A549 (cell line): ENCODE measurements around the gene P2RY14. TPM values are rescaled to one million over a fixed set of nuclear protein-coding genes. Genes with fewer than 3 reads are reported as not detected.
A peak's percentile ranks its signal among the peaks of the same experiment; 100 is the strongest.

ENCODE experiments used
- ATAC-seq, 2 experiments: fragments of 200-7000 bp in 1 of 2; fragments of >200 bp in 1 of 2; cut with Nextera tagmentation in 1 of 2; cut with Tn5 transposase in 1 of 2; 3 replicates each; pipeline versions ENCODE4 v1.8.0 to v1.9.1; 2018 to 2020; ENCODE audit warnings: mild to moderate bottlenecking in 1 of 2, moderate library complexity in 1 of 2
- CTCF ChIA-PET: fragments of 300-600 bp; sonication (Branson Sonifier 250); formaldehyde crosslinking; extraction: SDS; loops from one replicate; lab custom pipeline; 2021; ENCODE audit warnings: antibody characterized with exemption, inconsistent platforms; lab: Yijun Ruan, JAX
- POLR2A ChIA-PET: fragments of 350-600 bp; formaldehyde crosslinking; extraction: SDS; loops from one replicate; lab custom pipeline; 2021; ENCODE audit warnings: antibody characterized with exemption, inconsistent platforms; lab: Yijun Ruan, JAX
- DNase-seq, 2 experiments: peaks; one replicate each; pipeline versions ENCODE4 v3.0.0 to v3.0.0-alpha.2; 2011 to 2016; ENCODE audit warnings: low read depth in 1 of 2, low spot score in 1 of 2
- FAIRE-seq: peaks from 2 replicates; lab custom pipeline; 2011; peaks lifted over from hg19 to GRCh38; lab: Jason Lieb, UNC
- H3K27ac ChIP-seq, 2 experiments: fragments of >200 bp; sonication (Bioruptor Twin); formaldehyde crosslinking; 3 replicates each; pipeline ENCODE4 v1.5.1; 2016 to 2017
- H3K4me1 ChIP-seq: fragments of >200 bp; sonication (Bioruptor Twin); formaldehyde crosslinking; 3 replicates; pipeline ENCODE4 v1.6.1; 2016
- H3K4me2 ChIP-seq: fragments of >200 bp; sonication (Bioruptor Twin); formaldehyde crosslinking; 3 replicates; pipeline ENCODE4 v1.6.1; 2016
- H3K4me3 ChIP-seq: fragments of >200 bp; sonication (Bioruptor Twin); formaldehyde crosslinking; 3 replicates; pipeline ENCODE4 v1.5.1; 2016
- H3K9me3 ChIP-seq: fragments of >200 bp; sonication (Bioruptor Twin); formaldehyde crosslinking; 3 replicates; pipeline ENCODE4 v1.6.1; 2016
- BHLHE40 ChIP-seq: IDR thresholded peaks from 2 replicates; pipeline ENCODE4 v1.6.1; 2012; ENCODE audit warnings: low read depth, low read length, inconsistent platforms
- CBX8 ChIP-seq: fragments of 200-600 bp; sonication (generic); IDR thresholded peaks from 2 replicates; pipeline ENCODE4 v1.6.1; 2016
- CHD4 ChIP-seq: fragments of 200-600 bp; sonication (generic); IDR thresholded peaks from 2 replicates; pipeline ENCODE4 v1.6.1; 2016; ENCODE audit warnings: antibody characterized with exemption, mild to moderate bottlenecking, borderline replicate concordance
- CTCF ChIP-seq: fragments of >200 bp; sonication (Bioruptor Twin); formaldehyde crosslinking; IDR thresholded peaks from 3 replicates; pipeline ENCODE4 v1.5.1; 2016
- E2F6 ChIP-seq: IDR thresholded peaks from 2 replicates; pipeline ENCODE4 v1.6.1; 2012; ENCODE audit warnings: low read depth, borderline replicate concordance
- ELK1 ChIP-seq: fragments of 150-350 bp; IDR thresholded peaks from 2 replicates; pipeline ENCODE4 v1.6.1; 2014; ENCODE audit warnings: low read depth, mild to moderate bottlenecking, low read length
- FOSB ChIP-seq: fragments of 250-450 bp; sonication (Bioruptor Pico); IDR thresholded peaks from 2 replicates; pipeline ENCODE4 v1.5.0; 2020; ENCODE audit warnings: mild to moderate bottlenecking, moderate library complexity
- FOSL2 ChIP-seq, 2 experiments: fragments of 450-650 bp in 1 of 2; fragments of >200 bp in 1 of 2; sonication (Bioruptor Twin) in 1 of 2; formaldehyde crosslinking; IDR thresholded peaks; 2 replicates each; pipeline versions ENCODE4 v1.5.0 to v1.6.1; 2016 to 2020; ENCODE audit warnings: mild to moderate bottlenecking in 1 of 2, moderate library complexity in 1 of 2
- GATA3 ChIP-seq: IDR thresholded peaks from 2 replicates; pipeline ENCODE4 v1.6.1; 2012; ENCODE audit warnings: borderline replicate concordance
- HES2 ChIP-seq: fragments of >200 bp; sonication (Bioruptor Twin); formaldehyde crosslinking; IDR thresholded peaks from 2 replicates; pipeline ENCODE4 v1.6.1; 2016
- HOXA7 ChIP-seq: fragments of 250-450 bp; sonication (Bioruptor Pico); IDR thresholded peaks from 2 replicates; pipeline ENCODE4 v1.5.0; 2020; ENCODE audit warnings: mild to moderate bottlenecking, moderate library complexity
- JUN ChIP-seq, 2 experiments: fragments of >200 bp; sonication (Bioruptor Twin); formaldehyde crosslinking; IDR thresholded peaks; 2 replicates in 1 of 2; 3 replicates in 1 of 2; pipeline ENCODE4 v1.6.1; 2016 to 2017
- JUNB ChIP-seq: fragments of >200 bp; sonication (Bioruptor Twin); formaldehyde crosslinking; IDR thresholded peaks from 2 replicates; pipeline ENCODE4 v1.6.1; 2016
- KDM5A ChIP-seq: fragments of 200-600 bp; sonication (generic); IDR thresholded peaks from 2 replicates; pipeline ENCODE4 v1.6.1; 2016; ENCODE audit warnings: antibody characterized with exemption, mild to moderate bottlenecking
- NR3C1 ChIP-seq: fragments of >200 bp; sonication (Bioruptor Twin); formaldehyde crosslinking; IDR thresholded peaks from 3 replicates; pipeline ENCODE4 v1.6.1; 2017
- PBX3 ChIP-seq: IDR thresholded peaks from 2 replicates; pipeline ENCODE4 v1.6.1; 2012
- PHF8 ChIP-seq: fragments of 200-600 bp; sonication (generic); IDR thresholded peaks from 2 replicates; pipeline ENCODE4 v1.6.1; 2016; ENCODE audit warnings: low read depth, mild to moderate bottlenecking, antibody characterized with exemption, moderate library complexity, borderline replicate concordance
- POLR2A ChIP-seq: IDR thresholded peaks from 2 replicates; pipeline ENCODE4 v1.6.1; 2012; ENCODE audit warnings: mild to moderate bottlenecking, low read length
- RAD21 ChIP-seq, 2 experiments: fragments of >200 bp in 1 of 2; sonication (Bioruptor Twin) in 1 of 2; formaldehyde crosslinking in 1 of 2; IDR thresholded peaks in 1 of 2; conservative IDR thresholded peaks in 1 of 2; 2 replicates in 1 of 2; 3 replicates in 1 of 2; pipeline ENCODE4 v1.6.1; 2012 to 2018; ENCODE audit warnings: inconsistent platforms in 1 of 2
- RCOR1 ChIP-seq: fragments of 150-350 bp; IDR thresholded peaks from 2 replicates; pipeline ENCODE4 v1.6.1; 2014; ENCODE audit warnings: antibody characterized with exemption, low read length, low read depth
- SMC3 ChIP-seq: fragments of >200 bp; sonication (Bioruptor Twin); formaldehyde crosslinking; IDR thresholded peaks from 3 replicates; pipeline ENCODE4 v1.6.1; 2018; ENCODE audit warnings: inconsistent platforms
- TFCP2L1 ChIP-seq: fragments of 250-450 bp; sonication (Bioruptor Pico); IDR thresholded peaks from 2 replicates; pipeline ENCODE4 v1.5.0; 2021; ENCODE audit warnings: mild to moderate bottlenecking
- TP53 ChIP-seq: fragments of 250-450 bp; sonication (Bioruptor Pico); IDR thresholded peaks from 2 replicates; pipeline ENCODE4 v1.5.0; 2021; ENCODE audit warnings: mild to moderate bottlenecking, moderate library complexity
- ZFP36 ChIP-seq: fragments of 450-650 bp; IDR thresholded peaks from 2 replicates; pipeline ENCODE4 v1.6.1; 2014; ENCODE audit warnings: borderline replicate concordance; ENCODE audit not compliant: partially characterized antibody
- ZNF302 ChIP-seq: fragments of 250-450 bp; sonication (Bioruptor Pico); IDR thresholded peaks from 2 replicates; pipeline ENCODE4 v1.9.0; 2021; ENCODE audit warnings: inconsistent platforms, mild to moderate bottlenecking, moderate library complexity
- ZSCAN20 ChIP-seq: fragments of 250-450 bp; sonication (Bioruptor Pico); IDR thresholded peaks from 2 replicates; pipeline ENCODE4 v1.8.0; 2022; ENCODE audit warnings: mild to moderate bottlenecking, moderate library complexity
- WGBS: methylation state at CpG from one replicate; pipeline ENCODE4 v1.1.6; 2017; ENCODE audit errors: missing lambda C conversion rate; 5-methylcytosine and 5-hydroxymethylcytosine counted together
- polyA plus RNA-seq, 4 experiments: library from polyadenylated mRNA; depleted of rRNA in 3 of 4; stranded (reverse); fragments of >200 nt; fragmentation: RNase III in 1 of 4; extraction: RNeasy Plus Mini Kit Qiagen cat#74134 plus additional on column Dnase treatment in 1 of 4; gene quantifications; 2 replicates in 3 of 4; 3 replicates in 1 of 4; pipeline ENCODE4 v1.2.3, GENCODE V29; 2011 to 2017

Gene P2RY14
- polyA plus RNA-seq, 2 of the 4 experiments (the other 2 are of a cell fraction): not detected

- 8% methylated on average over 9 of the region's 9 CpGs for WGBS
- Histone ChIP-seq H3K4me3 (no peak overlapping the region), H3K9me3 (no peaks in the 10 kb centered on the region), H3K27ac (peak overlapping the region; percentile 52 to 66), H3K4me2 (peak overlapping the region; percentile 50), H3K4me1 (peaks cover 37% of the 10 kb centered on the region)
- TF ChIP-seq HOXA7 (CRISPR knock-in tag): no peak
- TF ChIP-seq SMC3: peak; percentile 88
- TF ChIP-seq PBX3: no peak
- TF ChIP-seq TP53 (CRISPR knock-in tag): no peak
- TF ChIP-seq POLR2A: no peak
- TF ChIP-seq PHF8: no peak
- TF ChIP-seq ZNF302 (CRISPR knock-in tag): no peak
- TF ChIP-seq FOSL2 (IDR thresholded peaks at IDR 0.05): 0 out of 2 replicates have a peak, but pooled peaks have one; percentile 24
- TF ChIP-seq FOSL2 (CRISPR knock-in tag; IDR thresholded peaks at IDR 0.05): peak; percentile 43; the same call in 1 of the 2 replicates
- TF ChIP-seq CHD4: no peak
- no peak for TF ChIP-seq TFCP2L1 (CRISPR knock-in tag)
- TF ChIP-seq ZFP36: no peak
- TF ChIP-seq E2F6: no peak
- TF ChIP-seq JUNB: peak; percentile 35; the same call in 1 of the 2 replicates
- peak; percentile 33; the same call in 1 of the 2 replicates for TF ChIP-seq KDM5A
- no peak for TF ChIP-seq HES2
- peak; percentile 96 for TF ChIP-seq CTCF
- no peak for TF ChIP-seq RCOR1
- TF ChIP-seq RAD21 (conservative IDR thresholded peaks at IDR 0.05 in 1 of 2, IDR thresholded peaks at IDR 0.05 in 1 of 2): peak; percentile 94 to 95
- no peak for TF ChIP-seq JUN (IDR thresholded peaks at IDR 0.05)
- TF ChIP-seq CBX8: no peak
- CTCF ChIA-PET: interaction anchor here (0.6 to 9.7 kb wide), 47 partner anchors 8 to 1571 kb away, joined by 3 to 136 read pairs (median 6); partner anchors contain the start of genes GPR171 and P2RY14
- POLR2A ChIA-PET: no interaction called here
- peak; percentile 71 for DNase-seq
- FAIRE-seq: peak; percentile 46
- ATAC-seq: peak; percentile 88 to 92
These were observed 50.3 kb downstream of the P2RY14 start for GRCh38 chr3:151227807-151228665.

GRCh38 chr3:151227266-151227806, 51.0 kb downstream of the P2RY14 start:
- peak overlapping the region; percentile 52 to 66 for H3K27ac ChIP-seq
- FAIRE-seq (no peak), ATAC-seq (peak; percentile 40 to 54; a peak in 4 of 6 replicates), DNase-seq (peak in 1 of 2 experiments; percentile 5)
- H3K4me2 ChIP-seq: peak overlapping the region; percentile 50
- ChIA-PET POLR2A (no interaction called here), CTCF (interaction anchor here (0.6 to 9.7 kb wide), 42 partner anchors 9 to 1571 kb away, joined by 3 to 136 read pairs (median 6); partner anchors contain the start of gene P2RY14)
- TF ChIP-seq BHLHE40 (no peak), JUN (IDR thresholded peaks at IDR 0.05) (no peak), ZFP36 (no peak), ELK1 (no peak), FOSB (CRISPR knock-in tag) (no peak), GATA3 (no peak), NR3C1 (no peak), JUNB (no peak), ZSCAN20 (no peak), ZNF302 (CRISPR knock-in tag) (no peak)
- no peaks in the 10 kb centered on the region for H3K9me3 ChIP-seq
- H3K4me1 ChIP-seq: peaks cover 37% of the 10 kb centered on the region
- 68% methylated on average over 6 of the region's 6 CpGs for WGBS
- no peak overlapping the region for H3K4me3 ChIP-seq
